ENCODE measurements around the gene TREH.

TREH gene

DNA sequence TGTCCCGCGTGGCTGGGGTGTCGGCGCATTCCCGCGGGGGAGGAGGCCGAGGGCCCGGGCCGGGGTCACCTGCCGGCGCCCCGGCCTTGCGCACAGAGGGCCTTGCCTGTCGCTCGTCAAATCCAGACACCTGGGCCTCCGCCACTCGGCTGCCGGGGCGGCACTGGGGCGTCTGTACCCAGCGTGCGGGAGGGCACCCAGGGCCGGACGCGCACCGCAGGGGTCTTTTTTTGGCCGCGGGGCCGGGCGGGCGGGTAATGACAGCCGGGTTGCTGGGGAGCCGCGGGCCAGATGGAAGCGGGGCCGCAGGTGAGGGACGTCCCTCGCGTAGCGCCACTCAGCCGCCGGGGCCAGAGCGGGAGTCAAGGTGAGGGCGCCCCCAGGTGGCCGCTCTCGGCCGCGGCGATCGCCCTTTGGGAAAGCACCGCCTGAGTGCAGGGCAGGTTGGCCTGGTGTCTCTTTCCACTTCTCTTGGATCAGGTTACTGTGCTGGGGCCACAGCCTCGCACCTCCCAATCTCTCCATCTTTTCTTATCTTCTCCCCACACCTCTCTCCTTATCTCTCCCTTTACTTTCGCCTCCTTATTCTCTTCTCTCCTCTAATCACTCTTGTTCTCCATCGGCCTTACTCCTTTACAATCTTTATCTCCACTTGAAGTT, 68.5 kb downstream of the TREH start:
- peak; percentile 80 for DNase-seq (ENCODE audit: low spot score)

DNA sequence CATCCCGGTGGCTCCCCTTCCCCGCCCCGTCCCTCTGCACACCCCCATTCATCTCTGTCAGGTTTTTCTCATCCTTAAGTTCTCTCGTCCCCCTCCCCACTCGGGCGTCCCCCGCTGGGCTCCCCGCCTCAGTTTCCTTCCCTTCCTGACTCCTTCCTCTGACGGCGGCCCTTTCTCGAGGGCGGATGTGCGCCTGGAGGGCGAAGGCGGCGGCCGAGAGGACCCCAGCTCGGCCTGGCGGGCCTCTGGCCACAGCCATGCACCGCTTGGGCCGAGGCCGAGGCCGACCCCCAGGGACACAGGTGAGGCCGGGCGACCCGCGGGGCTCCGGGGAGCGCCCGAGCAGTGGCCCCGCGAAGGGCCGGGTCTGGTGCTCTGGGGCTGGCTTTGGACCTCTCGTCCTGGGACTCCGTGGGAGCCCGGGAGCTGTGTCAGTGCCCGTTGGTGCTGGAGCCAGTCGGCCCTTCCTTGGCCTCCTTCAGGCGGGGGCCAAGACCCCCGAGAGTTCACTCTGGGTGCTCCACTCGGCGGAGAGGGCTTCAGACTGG, 69.2 kb downstream of the TREH start:
- no peak for DNase-seq (ENCODE audit: low spot score)

DNA sequence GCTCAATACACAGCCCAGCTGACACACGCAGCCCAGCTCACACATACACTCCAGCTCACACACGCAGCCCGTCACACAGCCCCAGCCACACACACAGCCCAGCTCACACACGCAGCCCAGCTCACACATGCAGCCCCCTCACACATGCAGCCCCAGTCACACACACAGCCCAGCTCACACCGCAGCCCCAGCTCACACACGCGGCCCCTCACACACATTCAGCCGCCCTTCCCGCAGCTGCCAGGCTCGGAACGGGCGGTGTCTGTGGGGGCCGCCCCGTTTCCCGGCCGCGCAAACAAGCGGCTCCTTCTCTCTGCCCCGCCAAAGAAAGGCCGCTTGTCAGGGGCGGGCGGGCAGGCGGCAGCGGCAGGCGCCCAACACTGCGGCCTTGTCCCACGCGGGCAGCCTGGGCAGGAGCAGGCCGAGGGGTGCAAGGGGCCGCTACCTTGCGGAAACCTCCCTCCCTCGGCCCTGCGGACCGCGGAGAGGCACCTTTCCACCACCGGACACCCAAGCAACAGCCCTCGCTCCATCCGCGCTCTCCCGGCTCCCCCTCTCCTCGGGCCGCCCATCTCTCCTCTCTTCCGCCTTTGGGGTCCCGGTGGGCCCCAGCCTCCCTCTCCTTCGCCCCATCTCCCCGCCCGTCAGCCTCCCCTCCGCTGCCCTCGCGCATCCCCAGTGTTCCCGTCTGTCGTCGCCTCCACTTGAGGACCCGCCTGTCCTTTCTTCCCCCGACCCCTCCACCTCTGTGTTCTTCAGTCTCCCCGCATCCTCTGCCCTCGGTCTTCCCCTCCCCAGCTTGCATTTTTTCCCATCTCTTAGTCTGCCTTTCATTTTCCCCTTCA, 69.8 kb downstream of the TREH start:
- no peak for DNase-seq (ENCODE audit: low spot score)

DNA sequence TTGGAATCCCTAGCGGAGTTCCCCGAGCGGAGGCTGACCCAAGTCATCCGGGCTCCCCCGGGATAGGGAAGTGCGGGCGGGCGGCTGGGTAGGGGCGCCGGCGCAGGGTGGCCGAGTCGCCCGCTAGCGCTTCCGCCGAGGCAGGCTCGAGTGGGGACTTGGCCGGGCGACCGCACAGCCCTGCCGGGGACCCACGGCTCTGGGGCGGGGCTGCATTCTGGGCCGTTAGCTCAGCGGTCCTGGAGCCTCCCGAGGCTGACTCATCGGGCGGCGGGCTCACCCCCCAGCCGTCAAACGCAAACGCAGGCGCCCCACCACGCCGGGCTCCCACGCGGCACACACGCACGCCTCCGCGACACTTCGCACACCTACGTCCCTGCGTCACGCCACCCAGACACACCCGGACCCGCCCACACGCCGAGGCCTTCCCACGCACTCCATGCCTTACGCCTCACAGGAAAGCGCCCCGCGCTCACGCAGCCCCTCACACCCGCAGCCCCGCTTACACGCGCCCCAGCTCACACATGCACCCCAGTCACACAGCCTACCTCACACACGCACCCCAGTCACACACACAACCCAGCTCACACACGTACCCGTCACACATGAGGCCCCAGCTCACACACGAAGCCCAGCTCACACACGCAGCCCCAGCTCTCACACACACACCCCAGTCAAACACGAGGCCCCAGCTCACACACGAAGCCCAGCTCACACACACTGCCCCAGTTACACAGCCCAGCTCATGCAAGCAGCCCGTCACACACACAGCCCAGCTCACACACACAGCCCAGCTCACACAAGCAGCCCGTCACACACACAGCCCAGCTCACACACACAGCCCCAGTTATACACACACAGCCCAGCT, 70.9 kb downstream of the TREH start:
- peak; percentile 82 for DNase-seq (ENCODE audit: low spot score)

DNA sequence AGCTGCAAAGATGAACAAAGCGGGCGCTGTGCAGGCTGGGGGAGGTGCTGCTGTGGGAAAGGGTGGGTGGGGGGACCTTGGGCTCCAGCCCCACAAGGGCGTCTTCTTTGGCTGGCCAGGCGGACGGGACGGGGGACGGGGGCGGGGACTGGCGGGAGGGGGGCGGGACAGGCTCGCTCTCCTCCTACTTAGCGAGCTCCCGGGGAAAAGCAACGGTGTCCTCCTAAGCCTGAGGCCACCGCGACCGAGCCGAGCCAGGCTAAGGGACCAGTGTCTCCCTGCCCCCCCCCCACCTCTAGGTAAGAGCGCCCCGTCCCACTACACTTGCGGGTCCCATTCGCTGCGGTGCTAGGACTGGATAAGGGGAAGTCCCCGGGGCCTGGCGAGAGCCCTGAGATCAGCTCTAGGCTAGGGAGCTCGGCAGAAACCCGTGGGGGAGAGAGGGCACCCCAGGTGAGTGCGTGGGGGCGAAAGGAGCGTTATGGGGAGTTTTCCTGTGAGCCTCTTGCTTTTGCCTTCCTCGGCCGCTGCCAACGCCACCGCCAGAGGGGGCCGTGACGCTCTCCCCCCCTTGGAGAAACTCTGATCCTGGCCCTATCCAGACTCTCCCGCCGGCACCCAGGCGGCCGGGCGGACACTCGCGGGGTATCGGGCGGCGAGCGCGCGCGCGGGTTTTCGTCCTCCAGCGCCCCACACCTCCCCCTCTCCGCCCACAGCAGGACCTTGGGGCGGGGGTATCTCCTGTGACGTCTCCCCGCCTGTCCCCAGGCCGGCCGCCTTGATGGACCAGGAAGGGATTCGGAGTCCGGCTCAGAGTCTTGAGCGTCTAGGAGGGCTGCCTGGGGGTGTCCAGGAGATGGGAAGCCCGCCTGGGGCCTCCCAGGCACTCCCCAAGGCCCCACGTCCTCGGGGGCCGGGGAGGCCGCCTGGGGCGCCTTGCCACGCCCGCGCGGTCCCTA, 71.8 kb downstream of the TREH start, which contains the start of gene PHLDB1:
PHLDB1 (plus strand) TSS at position 215 of the 959 bp plus-strand sequence. CDS start 6,222 bp downstream, outside the sequence.
- peak; percentile 29 for DNase-seq (ENCODE audit: low spot score)
